ENCODE results near the gene ART5. TPM values are rescaled to one million over a fixed set of nuclear protein-coding genes. Genes with fewer than 3 reads are reported as not detected.

ART5 gene
- total RNA-seq, 1 experiment from 2014 or later: 7.9 TPM

DNA sequence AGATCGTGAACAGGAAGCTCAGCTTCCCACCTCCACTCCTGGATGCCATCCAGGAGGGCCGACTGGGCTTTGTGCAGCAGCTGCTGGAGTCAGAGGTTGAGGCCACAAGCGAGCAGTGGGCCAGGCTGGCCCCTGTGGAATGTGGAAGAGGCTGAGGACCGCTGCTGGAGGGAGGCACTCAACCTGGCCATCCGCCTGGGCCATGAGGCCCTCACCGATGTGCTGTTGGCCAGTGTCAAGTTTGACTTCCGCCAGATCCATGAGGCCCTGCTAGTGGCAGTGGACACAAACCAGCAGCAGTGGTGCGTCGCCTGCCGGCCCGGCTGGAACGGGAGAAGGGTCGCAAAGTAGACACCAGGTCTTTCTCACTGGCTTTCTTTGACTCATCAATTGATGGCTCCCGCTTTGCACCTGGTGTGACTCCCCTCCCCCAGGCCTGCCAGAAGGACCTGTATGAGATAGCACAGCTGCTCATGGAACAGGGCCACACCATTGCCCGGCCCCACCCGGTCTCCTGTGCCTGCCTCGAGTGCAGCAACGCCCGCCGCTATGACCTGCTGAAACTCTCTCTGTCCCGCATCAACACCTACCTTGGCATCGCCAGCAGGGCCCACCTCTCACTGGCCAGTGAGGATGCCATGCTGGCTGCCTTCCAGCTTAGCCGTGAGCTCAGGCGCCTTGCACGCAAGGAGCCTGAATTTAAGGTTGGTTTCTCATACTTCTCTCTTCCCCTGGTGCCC lies 24.9 kb downstream of the ART5 start:
- Histone ChIP-seq H3K18ac (ENCODE audit: insufficient read length, low read depth, low read length) (no peak overlapping the region), H2AFZ (ENCODE audit: low read length) (no peak overlapping the region), H4K8ac (replicated peaks; ENCODE audit: insufficient read length, low read depth, low read length) (no peak overlapping the region), H3K79me2 (ENCODE audit: insufficient read depth, low read length) (no peaks in the 10 kb centered on the region), H3K23me2 (ENCODE audit: insufficient read length, low read depth, low read length, poor library complexity, severe bottlenecking) (no peaks in the 10 kb centered on the region), H2BK12ac (ENCODE audit: insufficient read length, low read depth, low read length) (no peak overlapping the region), H3T11ph (ENCODE audit: low read length) (no peak overlapping the region), H3K4ac (ENCODE audit: low read depth, low read length) (no peak overlapping the region), H3K9me3 (ENCODE audit: control insufficient read depth, low read depth, low read length) (no peaks in the 10 kb centered on the region), H3K27me3 (ENCODE audit: insufficient read depth, low read length) (no peaks in the 10 kb centered on the region), H4K91ac (ENCODE audit: insufficient read length, low read depth, low read length) (no peak overlapping the region), H2BK15ac (ENCODE audit: low read depth, low read length) (no peak overlapping the region), H2BK5ac (ENCODE audit: insufficient read length, low read length) (no peak overlapping the region), H3K9ac (ENCODE audit: extremely low read depth, insufficient read length, low read length) (no peak overlapping the region), H3K23ac (ENCODE audit: insufficient read length, low read depth, low read length) (no peak overlapping the region), H2AK5ac (ENCODE audit: insufficient read length, low read length) (no peak overlapping the region), H2BK120ac (ENCODE audit: low read depth, low read length, poor library complexity, severe bottlenecking) (no peak overlapping the region), H2BK20ac (ENCODE audit: low read depth, low read length, poor library complexity, severe bottlenecking) (no peak overlapping the region), H3K14ac (ENCODE audit: insufficient read depth, low read length) (no peak overlapping the region), H3K4me1 (ENCODE audit: insufficient read depth, low read length) (no peaks in the 10 kb centered on the region), H4K20me1 (ENCODE audit: control insufficient read depth, insufficient read depth, insufficient read length) (no peaks in the 10 kb centered on the region), H4K5ac (ENCODE audit: insufficient read length, low read depth, low read length) (no peak overlapping the region), H3K27ac (ENCODE audit: insufficient read length, low read depth, low read length) (no peak overlapping the region), H3K79me1 (ENCODE audit: insufficient read depth, low read depth, low read length, poor library complexity, severe bottlenecking) (no peaks in the 10 kb centered on the region), H3K56ac (ENCODE audit: insufficient read length, low read depth, low read length) (no peak overlapping the region), H3K4me2 (ENCODE audit: insufficient read depth, insufficient read length, low read length) (no peak overlapping the region)
- H3K9me3 Mint-ChIP-seq: no peaks in the 10 kb centered on the region
- H3K36me3 Mint-ChIP-seq (ENCODE audit: insufficient read depth in 1 of 3, low read depth in 3 of 3): no peaks in the 10 kb centered on the region; a peak in 1 of 7 replicates
- no peak for DNase-seq
- TF ChIP-seq, protein P1, sequence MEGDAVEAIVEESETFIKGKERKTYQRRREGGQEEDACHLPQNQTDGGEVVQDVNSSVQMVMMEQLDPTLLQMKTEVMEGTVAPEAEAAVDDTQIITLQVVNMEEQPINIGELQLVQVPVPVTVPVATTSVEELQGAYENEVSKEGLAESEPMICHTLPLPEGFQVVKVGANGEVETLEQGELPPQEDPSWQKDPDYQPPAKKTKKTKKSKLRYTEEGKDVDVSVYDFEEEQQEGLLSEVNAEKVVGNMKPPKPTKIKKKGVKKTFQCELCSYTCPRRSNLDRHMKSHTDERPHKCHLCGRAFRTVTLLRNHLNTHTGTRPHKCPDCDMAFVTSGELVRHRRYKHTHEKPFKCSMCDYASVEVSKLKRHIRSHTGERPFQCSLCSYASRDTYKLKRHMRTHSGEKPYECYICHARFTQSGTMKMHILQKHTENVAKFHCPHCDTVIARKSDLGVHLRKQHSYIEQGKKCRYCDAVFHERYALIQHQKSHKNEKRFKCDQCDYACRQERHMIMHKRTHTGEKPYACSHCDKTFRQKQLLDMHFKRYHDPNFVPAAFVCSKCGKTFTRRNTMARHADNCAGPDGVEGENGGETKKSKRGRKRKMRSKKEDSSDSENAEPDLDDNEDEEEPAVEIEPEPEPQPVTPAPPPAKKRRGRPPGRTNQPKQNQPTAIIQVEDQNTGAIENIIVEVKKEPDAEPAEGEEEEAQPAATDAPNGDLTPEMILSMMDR (conservative IDR thresholded peaks at IDR 0.05): no peak
- no peaks in the 10 kb centered on the region for H3K27me3 Mint-ChIP-seq (ENCODE audit: low read depth)
- peaks cover 17 to 18% of the 10 kb centered on the region in 2 experiments for H3K4me1 Mint-ChIP-seq
- H3K4me3 Mint-ChIP-seq: no peak overlapping the region
- WGBS (ENCODE audit: extremely low coverage, insufficient read length, low lambda C conversion rate): no CpG with 5 or more reads among the region's 25 CpGs
- peak overlapping the region in 1 of 3 experiments; percentile 85; a peak in 2 of 7 replicates for H3K27ac Mint-ChIP-seq

Measured in H9 (cell line).